OCI-LY7 (cell line): ENCODE results near the gene ELMOD3.

Source experiments
- CTCF ChIP-seq: fragments of 200-600 bp; sonication (generic); conservative IDR thresholded peaks from 2 replicates; pipeline ENCODE4 v1.5.1; 2014; ENCODE audit warnings: mild to moderate bottlenecking, antibody characterized with exemption, low read length, moderate library complexity, mixed read lengths
- EZH2phosphoT487 ChIP-seq: fragments of 200-600 bp; sonication (generic); IDR thresholded peaks from 2 replicates; pipeline ENCODE4 v1.6.1; 2018; ENCODE audit warnings: low read depth, borderline replicate concordance, mild to moderate bottlenecking, mixed run types, antibody characterized with exemption, low read length, moderate library complexity, mixed read lengths

GRCh38 chr2:85376291-85377065, 21.9 kb downstream of the ELMOD3 start:
- TF ChIP-seq CTCF (no peak), EZH2phosphoT487 (no peak)
